GM10248 (cell line): ENCODE measurements around the gene ESPN.
A peak's percentile ranks its signal among the peaks of the same experiment; 100 is the strongest.

ENCODE experiments used
- CTCF ChIA-PET: fragments of 300-600 bp; sonication (Branson Sonifier 250); formaldehyde crosslinking; extraction: SDS; loops from one replicate; lab custom pipeline; 2021; ENCODE audit warnings: antibody characterized with exemption; lab: Yijun Ruan, JAX
- POLR2A ChIA-PET: fragments of 350-650 bp; sonication (Branson Sonifier 250); formaldehyde crosslinking; extraction: SDS; loops from one replicate; lab custom pipeline; 2020; ENCODE audit warnings: antibody characterized with exemption; lab: Yijun Ruan, JAX
- DNase-seq: peaks from one replicate; pipeline ENCODE4 v3.0.0; 2012; ENCODE audit errors: extremely low spot score
- CTCF ChIP-seq: IDR thresholded peaks from 2 replicates; pipeline ENCODE4 v1.5.1; 2012; ENCODE audit warnings: mild to moderate bottlenecking, low read depth; ENCODE audit errors: extremely low read depth, missing control alignments, control extremely low read depth

ESPN gene

DNA sequence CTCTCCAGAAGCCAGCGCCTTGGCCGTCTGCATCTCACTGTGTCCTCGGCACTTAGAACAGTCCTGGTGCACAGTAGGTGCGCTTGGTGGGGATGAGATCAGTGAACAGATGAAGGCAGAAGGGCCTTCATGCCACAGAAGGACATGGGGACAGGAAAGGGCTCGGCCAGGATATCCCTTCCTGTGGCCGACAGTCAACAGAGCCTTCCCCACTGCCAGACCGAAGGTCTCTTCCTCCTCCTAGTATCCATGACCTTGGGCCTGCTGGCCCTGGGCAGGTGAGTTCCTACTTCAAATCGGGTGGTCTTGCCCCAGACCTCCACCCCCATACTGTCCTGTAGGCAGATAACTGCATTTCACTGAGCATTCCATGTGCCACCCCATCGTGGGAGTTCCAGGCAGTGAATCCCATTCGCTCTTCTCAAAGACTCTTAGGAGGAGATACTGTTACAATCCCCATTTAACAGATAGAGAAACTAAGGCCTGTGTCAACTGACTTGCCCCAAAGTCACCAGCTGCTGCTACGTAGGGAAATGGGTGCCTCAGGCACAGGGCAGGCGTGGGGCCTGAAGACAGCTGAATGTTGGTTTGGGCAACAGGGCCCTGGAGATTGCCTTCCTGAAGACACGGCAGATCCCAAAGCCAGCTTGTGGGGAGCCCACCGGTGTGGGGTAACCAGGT lies 63.4 kb downstream of the ESPN start:
- POLR2A ChIA-PET: no interaction called here
- CTCF ChIA-PET: interaction anchor here (1.1 to 9.6 kb wide), 6 partner anchors 8 to 158 kb away, joined by 3 to 123 read pairs (median 8); no protein-coding TSS in a partner anchor
- no peak for DNase-seq
- no peak for TF ChIP-seq CTCF

- ChIA-PET CTCF (interaction anchor here (0.7 to 9.6 kb wide), 13 partner anchors 9 to 649 kb away, joined by 3 to 123 read pairs (median 4); no protein-coding TSS in a partner anchor), POLR2A (no interaction called here)
- TF ChIP-seq CTCF: no peak
- no peak for DNase-seq
Observed at GRCh38 chr1:6488602-6489382, 64.2 kb downstream of the ESPN start.

DNA sequence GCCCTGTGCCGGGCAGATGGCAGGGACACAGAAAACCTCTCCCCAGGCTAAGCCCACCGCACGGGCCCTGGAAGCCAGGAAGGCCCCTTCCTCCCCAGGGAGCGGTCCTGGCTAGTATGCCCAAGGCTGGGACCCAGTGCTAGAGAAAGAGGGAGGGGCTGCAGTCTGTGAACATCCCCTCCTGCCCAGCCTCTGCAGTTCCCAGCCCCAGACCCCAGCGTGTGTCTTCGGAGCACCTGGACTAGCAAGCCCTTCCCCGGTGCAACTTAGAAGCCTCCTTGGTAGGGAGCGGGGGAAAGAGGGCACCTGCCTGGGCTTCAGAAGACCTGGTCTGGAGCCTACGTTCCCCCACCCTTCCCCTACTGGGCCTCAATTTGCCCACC lies 64.8 kb downstream of the ESPN start:
- no peak for DNase-seq
- POLR2A ChIA-PET: no interaction called here
- CTCF ChIA-PET: interaction anchor here (0.7 to 9.6 kb wide), 12 partner anchors 9 to 156 kb away, joined by 3 to 123 read pairs (median 6); no protein-coding TSS in a partner anchor
- no peak for TF ChIP-seq CTCF

DNA sequence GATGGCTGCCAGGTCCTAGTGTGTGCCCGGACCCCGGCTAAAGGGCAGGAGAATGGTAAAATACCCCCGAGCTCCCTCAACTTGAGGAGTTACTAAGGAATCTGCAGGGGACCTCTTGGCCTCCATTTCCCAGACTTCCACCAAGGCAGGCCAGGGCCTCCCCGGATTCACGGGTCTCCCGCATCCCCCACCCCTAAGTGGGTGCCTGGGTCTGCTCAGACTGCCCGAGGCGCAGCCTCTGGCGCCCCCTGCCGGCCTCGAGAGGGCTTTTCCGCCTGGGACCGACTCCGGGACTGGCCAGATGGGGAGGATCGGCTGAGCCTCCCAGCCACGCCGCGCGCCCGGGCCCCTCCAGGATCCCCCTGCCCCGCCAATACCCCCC lies 65.2 kb downstream of the ESPN start:
- POLR2A ChIA-PET: no interaction called here
- CTCF ChIA-PET: interaction anchor here (0.7 to 9.6 kb wide), 16 partner anchors 10 to 272 kb away, joined by 3 to 123 read pairs (median 5); no protein-coding TSS in a partner anchor
- peak; percentile 93 for DNase-seq
- TF ChIP-seq CTCF: peak; percentile 97

DNA sequence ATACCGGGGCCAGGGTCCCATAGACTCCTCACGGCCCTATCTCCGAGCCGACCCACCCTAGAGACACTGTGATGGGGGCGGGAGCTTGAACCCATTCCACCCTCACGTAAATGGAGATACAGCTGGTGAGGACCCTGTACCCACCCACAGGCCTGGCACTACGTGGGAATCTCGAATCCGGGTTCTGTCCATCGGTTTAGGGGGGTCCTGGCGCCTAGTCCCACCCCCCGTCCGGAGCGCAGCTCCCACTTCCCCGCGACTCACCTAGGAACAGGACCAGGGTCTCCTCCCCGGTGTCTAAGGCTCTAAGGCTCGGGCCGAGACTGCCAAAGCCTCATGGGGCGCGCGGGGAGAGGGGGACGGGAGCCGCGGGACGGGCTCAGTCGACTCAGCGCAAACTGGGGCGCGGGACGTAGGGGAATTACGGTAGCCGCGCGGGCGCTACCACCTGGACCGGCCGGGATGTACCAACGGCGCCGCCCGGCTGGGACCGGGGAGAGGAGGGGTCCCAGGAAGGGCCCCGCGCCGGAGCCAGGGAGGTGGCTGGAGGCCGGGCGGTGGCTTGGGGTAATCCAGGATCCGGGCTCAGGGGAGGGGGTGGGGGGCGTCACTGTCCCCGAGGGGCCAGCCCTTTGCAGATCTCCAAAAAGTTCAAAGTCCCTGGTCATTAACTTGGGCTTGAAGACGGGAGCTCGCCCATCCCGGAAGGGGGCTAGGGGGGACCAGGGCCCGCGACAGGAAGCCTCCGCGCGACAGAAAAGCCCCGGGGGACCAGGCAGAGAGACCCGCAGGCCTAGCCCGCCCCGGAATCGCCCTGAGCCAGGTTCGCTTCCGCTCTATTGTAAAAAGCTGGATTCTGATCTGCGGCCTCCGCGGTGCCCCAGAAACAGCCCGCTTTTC lies 65.9 kb downstream of the ESPN start:
- ChIA-PET CTCF (interaction anchor here (0.8 to 9.6 kb wide), 18 partner anchors 10 to 271 kb away, joined by 3 to 123 read pairs (median 4); partner anchors contain the start of gene NOL9), POLR2A (no interaction called here)
- peak; percentile 77 for DNase-seq
- TF ChIP-seq CTCF: no peak
